C4-2B (cell line): ENCODE results near the gene FSTL4.

ENCODE experiments used
- CTCF ChIP-seq: fragments of 450-650 bp; conservative IDR thresholded peaks from 2 replicates; pipeline ENCODE4 v1.5.1; 2017; ENCODE audit warnings: mild to moderate bottlenecking
- ZFX ChIP-seq: fragments of 450-650 bp; IDR thresholded peaks from 2 replicates; pipeline ENCODE4 v1.6.1; 2017

GRCh38 chr5:133205204-133205603 lies 407.1 kb downstream of the FSTL4 start:
- no peak for TF ChIP-seq CTCF
- TF ChIP-seq ZFX: no peak
